DOHH2 (cell line): ENCODE results near the gene ZNF213.
"Not testable (repeated sequence)": the region's sequence is repeated elsewhere in the genome, so short reads cannot be mapped to it uniquely, and the experiment has no call there.

Experiments
- H3F3A ChIP-seq: fragments of 200-600 bp; sonication (generic), shearing (Covaris generic); 2 replicates; pipeline ENCODE4 v1.6.0; 2016; ENCODE audit warnings: antibody characterized with exemption, mild to moderate bottlenecking; ENCODE audit not compliant: control insufficient read depth, insufficient read depth
- H3K27ac ChIP-seq: fragments of 200-600 bp; sonication (generic); 2 replicates; pipeline ENCODE4 v1.5.1; 2014; ENCODE audit warnings: low read depth, mild to moderate bottlenecking, low read length, moderate library complexity
- H3K27me3 ChIP-seq: fragments of 200-600 bp; sonication (generic); 2 replicates; pipeline ENCODE4 v1.6.1; 2014; ENCODE audit warnings: mild to moderate bottlenecking, low read length, mixed read lengths; ENCODE audit not compliant: control insufficient read depth
- H3K36me3 ChIP-seq: fragments of 200-600 bp; sonication (generic); 2 replicates; pipeline ENCODE4 v1.6.1; 2014; ENCODE audit warnings: mild to moderate bottlenecking, low read length, moderate library complexity, mixed read lengths; ENCODE audit not compliant: control insufficient read depth
- H3K4me1 ChIP-seq: fragments of 200-600 bp; sonication (generic); 2 replicates; pipeline ENCODE4 v1.6.1; 2014; ENCODE audit warnings: mild to moderate bottlenecking, low read length, mixed read lengths; ENCODE audit not compliant: control insufficient read depth
- H3K4me2 ChIP-seq: fragments of 200-600 bp; sonication (generic); 2 replicates; pipeline ENCODE4 v1.6.0; 2014; ENCODE audit warnings: mild to moderate bottlenecking, low read length, moderate library complexity
- H3K4me3 ChIP-seq: fragments of 200-600 bp; sonication (generic); 2 replicates; pipeline ENCODE4 v1.5.1; 2014; ENCODE audit warnings: mild to moderate bottlenecking, low read length, mixed read lengths
- H3K79me2 ChIP-seq: fragments of 200-600 bp; sonication (generic); 2 replicates; pipeline ENCODE4 v1.6.1; 2014; ENCODE audit warnings: mild to moderate bottlenecking, low read length, mixed read lengths; ENCODE audit not compliant: control insufficient read depth
- H3K9me2 ChIP-seq: fragments of 200-600 bp; sonication (generic); replicated peaks from 2 replicates; pipeline ENCODE4 v1.6.1; 2014; ENCODE audit warnings: mild to moderate bottlenecking, low read length, mixed read lengths; ENCODE audit not compliant: control insufficient read depth
- H3K9me3 ChIP-seq: fragments of 200-600 bp; sonication (generic); 2 replicates; pipeline ENCODE4 v1.6.1; 2014; ENCODE audit warnings: antibody characterized with exemption, low read length, mixed read lengths; ENCODE audit not compliant: control insufficient read depth, insufficient read depth
- H4K20me1 ChIP-seq: fragments of 200-600 bp; sonication (generic); 2 replicates; pipeline ENCODE4 v1.6.0; 2014; ENCODE audit warnings: low read depth, mild to moderate bottlenecking, antibody characterized with exemption, low read length, moderate library complexity; ENCODE audit not compliant: control insufficient read depth, insufficient read depth
- CTCF ChIP-seq: fragments of 200-600 bp; sonication (generic); IDR thresholded peaks from one replicate; pipeline ENCODE4 v1.5.1; 2014; ENCODE audit warnings: antibody characterized with exemption, mild to moderate bottlenecking, low read depth, low read length; ENCODE audit not compliant: poor library complexity, severe bottlenecking
- EZH2phosphoT487 ChIP-seq: fragments of 200-600 bp; sonication (generic); IDR thresholded peaks from 2 replicates; pipeline ENCODE4 v1.6.1; 2017; ENCODE audit warnings: borderline replicate concordance, mild to moderate bottlenecking, antibody characterized with exemption, low read length, moderate library complexity, mixed read lengths

Gene ZNF213

GRCh38 chr16:3164121-3164991 lies 29.5 kb downstream of the ZNF213 start:
- Histone ChIP-seq H3K4me1 (peaks cover 27% of the 10 kb centered on the region), H3K27ac (no peak overlapping the region), H3K4me2 (no peak overlapping the region), H4K20me1 (no peaks in the 10 kb centered on the region), H3K36me3 (no peaks in the 10 kb centered on the region), H3F3A (no peaks in the 10 kb centered on the region; the same call in 1 of the 2 replicates), H3K4me3 (no peak overlapping the region), H3K79me2 (no peaks in the 10 kb centered on the region), H3K27me3 (peaks cover 3% of the 10 kb centered on the region; the same call in 1 of the 2 replicates), H3K9me2 (no peaks in the 10 kb centered on the region), H3K9me3 (no peaks in the 10 kb centered on the region)
- TF ChIP-seq EZH2phosphoT487 = no peak
- no peak for TF ChIP-seq CTCF

GRCh38 chr16:3165111-3165822 lies 30.4 kb downstream of the ZNF213 start:
- no peaks in the 10 kb centered on the region for H3K79me2 ChIP-seq
- TF ChIP-seq EZH2phosphoT487 = no peak
- no peak for TF ChIP-seq CTCF
- H3K4me1 ChIP-seq = peaks cover 19% of the 10 kb centered on the region
- no peaks in the 10 kb centered on the region for H3K36me3 ChIP-seq
- H3F3A ChIP-seq = no peaks in the 10 kb centered on the region; the same call in 1 of the 2 replicates
- H3K9me3 ChIP-seq = no peaks in the 10 kb centered on the region
- H3K27me3 ChIP-seq = peaks cover 9% of the 10 kb centered on the region
- no peak overlapping the region for H3K27ac ChIP-seq
- peak overlapping the region; percentile 65 for H3K4me2 ChIP-seq
- H3K9me2 ChIP-seq = no peaks in the 10 kb centered on the region
- no peaks in the 10 kb centered on the region for H4K20me1 ChIP-seq
- H3K4me3 ChIP-seq = peak overlapping the region; percentile 53

- H3F3A ChIP-seq = no peaks in the 10 kb centered on the region; the same call in 1 of the 2 replicates
- no peak overlapping the region for H3K4me3 ChIP-seq
- H3K27ac ChIP-seq = no peak overlapping the region
- no peaks in the 10 kb centered on the region for H3K9me3 ChIP-seq
- TF ChIP-seq EZH2phosphoT487 = no peak
- H4K20me1 ChIP-seq = no peaks in the 10 kb centered on the region
- H3K27me3 ChIP-seq = peaks cover 21% of the 10 kb centered on the region
- H3K4me2 ChIP-seq = no peak overlapping the region
- H3K79me2 ChIP-seq = no peaks in the 10 kb centered on the region
- no peaks in the 10 kb centered on the region for H3K9me2 ChIP-seq
- peaks cover 27% of the 10 kb centered on the region for H3K4me1 ChIP-seq
- no peaks in the 10 kb centered on the region for H3K36me3 ChIP-seq
Measured at GRCh38 chr16:3166505-3166886, 31.7 kb downstream of the ZNF213 start.

- H3K4me1 ChIP-seq = peaks cover 40% of the 10 kb centered on the region
- H3K27ac ChIP-seq, H3K9me3 ChIP-seq, H3K36me3 ChIP-seq, H3K4me2 ChIP-seq, H3K9me2 ChIP-seq, H3K79me2 ChIP-seq, H4K20me1 ChIP-seq, H3F3A ChIP-seq, H3K4me3 ChIP-seq: not testable (repeated sequence)
- peaks cover 32% of the 10 kb centered on the region for H3K27me3 ChIP-seq
Measured at GRCh38 chr16:3168729-3169128, 33.9 kb downstream of the ZNF213 start.
